Measurements from ENCODE around the gene ADAMTS12. TPM values are rescaled to one million over a fixed set of nuclear protein-coding genes. Genes with fewer than 3 reads are reported as not detected.

The ADAMTS12 gene
- polyA plus RNA-seq, 3 donors: not detected

GRCh38 chr5:33650911-33651310 is 240.9 kb downstream of the ADAMTS12 start:
- no peak overlapping the region for H3K4me3 Mint-ChIP-seq

GRCh38 chr5:33649549-33650482 is 242.0 kb downstream of the ADAMTS12 start:
- DNase-seq: no peak
- Mint-ChIP-seq H3K27ac (no peak overlapping the region), H3K36me3 (no peaks in the 10 kb centered on the region), H3K4me3 (no peak overlapping the region), H3K9me3 (peaks cover 0 to 5% (median 3%) of the 10 kb centered on the region in 7 donors), H3K4me1 (no peaks in the 10 kb centered on the region), H3K27me3 (ENCODE audit: low read depth in 3 of 3) (no peaks in the 10 kb centered on the region)
- Histone ChIP-seq H3K9ac (ENCODE audit: insufficient read depth, low read length, poor library complexity, severe bottlenecking) (no peak overlapping the region), H4K20me1 (ENCODE audit: insufficient read depth, low read length) (no peaks in the 10 kb centered on the region), H3K79me2 (ENCODE audit: insufficient read depth, low read length) (no peaks in the 10 kb centered on the region), H3K4me3 (replicated peaks in 1 of 3; ENCODE audit: low read depth in 2 of 3, low read length in 3 of 3) (no peak overlapping the region), H3K9me3 (replicated peaks in 1 of 2; ENCODE audit: control insufficient read depth in 1 of 2, insufficient read depth in 1 of 2, low read length in 2 of 2) (no peaks in the 10 kb centered on the region), H3K4me1 (ENCODE audit: control insufficient read depth in 1 of 2, insufficient read depth in 2 of 2, low read length in 2 of 2) (no peaks in the 10 kb centered on the region), H3K36me3 (replicated peaks in 1 of 2; ENCODE audit: control insufficient read depth in 1 of 2, insufficient read depth in 2 of 2, low read length in 2 of 2) (no peaks in the 10 kb centered on the region), H3K27me3 (ENCODE audit: control insufficient read depth in 2 of 2, insufficient read depth in 2 of 2, low read length in 2 of 2) (no peaks in the 10 kb centered on the region), H3K4me2 (replicated peaks; ENCODE audit: extremely low read depth, low read length, poor library complexity, severe bottlenecking) (no peak overlapping the region), H3K27ac (ENCODE audit: low read depth in 1 of 2, low read length in 2 of 2) (no peak overlapping the region), H2AFZ (ENCODE audit: insufficient read depth, low read depth, low read length, poor library complexity, severe bottlenecking) (no peak overlapping the region)
- intact Hi-C loops (cut with micrococcal nuclease): no loop called here
- no peak for TF ChIP-seq CTCF (IDR thresholded peaks at IDR 0.05)
- WGBS (ENCODE audit: insufficient coverage): 79% methylated on average over 6 of the region's 10 CpGs

More at GRCh38 chr5:33650911-33651310, 240.9 kb downstream of the ADAMTS12 start:
- no peak for TF ChIP-seq CTCF (IDR thresholded peaks at IDR 0.05)
- Histone ChIP-seq H3K79me2 (ENCODE audit: insufficient read depth, low read length) (no peaks in the 10 kb centered on the region), H3K27ac (ENCODE audit: low read depth in 1 of 2, low read length in 2 of 2) (no peak overlapping the region), H4K20me1 (ENCODE audit: insufficient read depth, low read length) (no peaks in the 10 kb centered on the region), H3K36me3 (replicated peaks in 1 of 2; ENCODE audit: control insufficient read depth in 1 of 2, insufficient read depth in 2 of 2, low read length in 2 of 2) (no peaks in the 10 kb centered on the region), H3K4me3 (replicated peaks in 1 of 3; ENCODE audit: low read depth in 2 of 3, low read length in 3 of 3) (no peak overlapping the region), H3K4me2 (replicated peaks; ENCODE audit: extremely low read depth, low read length, poor library complexity, severe bottlenecking) (no peak overlapping the region), H3K9me3 (replicated peaks in 1 of 2; ENCODE audit: control insufficient read depth in 1 of 2, insufficient read depth in 1 of 2, low read length in 2 of 2) (no peaks in the 10 kb centered on the region), H3K27me3 (ENCODE audit: control insufficient read depth in 2 of 2, insufficient read depth in 2 of 2, low read length in 2 of 2) (no peaks in the 10 kb centered on the region), H3K9ac (ENCODE audit: insufficient read depth, low read length, poor library complexity, severe bottlenecking) (no peak overlapping the region), H3K4me1 (ENCODE audit: control insufficient read depth in 1 of 2, insufficient read depth in 2 of 2, low read length in 2 of 2) (no peaks in the 10 kb centered on the region), H2AFZ (ENCODE audit: insufficient read depth, low read depth, low read length, poor library complexity, severe bottlenecking) (no peak overlapping the region)
- H3K27me3 Mint-ChIP-seq (ENCODE audit: low read depth in 3 of 3): no peaks in the 10 kb centered on the region
- DNase-seq: no peak
- no peaks in the 10 kb centered on the region for H3K36me3 Mint-ChIP-seq
- no peaks in the 10 kb centered on the region for H3K4me1 Mint-ChIP-seq
- peaks cover 0 to 3% (median 3%) of the 10 kb centered on the region in 7 donors for H3K9me3 Mint-ChIP-seq
- WGBS (ENCODE audit: insufficient coverage): no CpG with 5 or more reads among the region's 2 CpGs
- intact Hi-C loops (cut with micrococcal nuclease): no loop called here
- H3K27ac Mint-ChIP-seq: no peak overlapping the region

Measured in CD14-positive monocyte (primary cell).